Lung (tissue), 5 donors: Measurements from ENCODE around the gene HCFC2. TPM values are rescaled to one million over a fixed set of nuclear protein-coding genes. Genes with fewer than 3 reads are reported as not detected.

Experiments used
- polyA plus RNA-seq, 2 donors: library from polyadenylated mRNA; stranded (reverse); fragments of 200-250 nt; gene quantifications; one replicate each; pipeline ENCODE4 v1.2.1, GENCODE V29; 2013
- small RNA-seq: library from RNA; depleted of rRNA; stranded (forward); fragments of <200 nt; gene quantifications from one replicate; pipeline ENCODE3, GENCODE V24; 2014; ENCODE audit warnings: low replicate concordance
- total RNA-seq, 2 donors: library from RNA; depleted of rRNA in 1 of 2; stranded (reverse); fragments of >200 nt in 1 of 2; gene quantifications; one replicate each; pipeline ENCODE4 v1.2.1, GENCODE V29; 2014 to 2021
- donor health status: Bipolar disorder and iron deficiency.
- donor health status: healthy.
- donor health status: DM: yes; HTN: yes; CAD: no.

Gene HCFC2
- total and polyA plus RNA-seq, 4 donors, result 5.8 to 30.5 (median 10.8) TPM

Small RNA genes lying within 50 kb of the gene (small RNA-seq; reads per million reads assigned to genes)
- gene RNA5SP370, result not detected

Other genes starting within 250 kb of the HCFC2 start
- gene NT5DC3, start 223.3 kb upstream of the HCFC2 start, total RNA-seq, result 10 to 100 TPM in 1 of 2 donors, 1 to 10 TPM in 1; 5.5 to 12.3 TPM
- 1 to 10 TPM in 1 of 2 donors, under 1 TPM in 1; 0.93 to 1.7 TPM for gene NT5DC3, start 223.3 kb upstream of the HCFC2 start, polyA plus RNA-seq
- 100 to 1,000 TPM; 390 to 781 TPM for gene HSP90B1, start 134.1 kb upstream of the HCFC2 start, total RNA-seq
- 100 to 1,000 TPM; 484 to 773 TPM for gene HSP90B1, start 134.1 kb upstream of the HCFC2 start, polyA plus RNA-seq
- 10 to 100 TPM; 16.9 to 41.0 TPM for gene TDG, start 98.7 kb upstream of the HCFC2 start, total RNA-seq
- 10 to 100 TPM; 10.6 to 15.6 TPM for gene TDG, start 98.7 kb upstream of the HCFC2 start, polyA plus RNA-seq
- 10 to 100 TPM in 1 of 2 donors, 1 to 10 TPM in 1; 7.3 to 36.5 TPM for gene GLT8D2, start 14.3 kb upstream of the HCFC2 start, total RNA-seq
- gene GLT8D2, start 14.3 kb upstream of the HCFC2 start, polyA plus RNA-seq, result 1 to 10 TPM; 1.6 to 4.9 TPM
- gene NFYB, start 73.7 kb downstream of the HCFC2 start, total RNA-seq, result 10 to 100 TPM; 24.0 to 25.0 TPM
- 10 to 100 TPM; 15.5 to 33.0 TPM for gene NFYB, start 73.7 kb downstream of the HCFC2 start, polyA plus RNA-seq
- 100 to 1,000 TPM; 135 to 166 TPM for gene TXNRD1, start 151.2 kb downstream of the HCFC2 start, total RNA-seq
- gene TXNRD1, start 151.2 kb downstream of the HCFC2 start, polyA plus RNA-seq, result 100 to 1,000 TPM in 1 of 2 donors, 10 to 100 TPM in 1; 74.2 to 115 TPM
- 10 to 100 TPM in 1 of 2 donors, 1 to 10 TPM in 1; 7.4 to 16.6 TPM for gene EID3, start 239.2 kb downstream of the HCFC2 start, total RNA-seq
- gene EID3, start 239.2 kb downstream of the HCFC2 start, polyA plus RNA-seq, result 1 to 10 TPM in 1 of 2 donors, under 1 TPM in 1; 0.89 to 1.6 TPM